Measurements from ENCODE around the gene MYO7B. TPM values are rescaled to one million over a fixed set of nuclear protein-coding genes. Genes with fewer than 3 reads are reported as not detected.

Gene MYO7B
- total RNA-seq, 1 donor from 2014 or later = 0.28 TPM

DNA sequence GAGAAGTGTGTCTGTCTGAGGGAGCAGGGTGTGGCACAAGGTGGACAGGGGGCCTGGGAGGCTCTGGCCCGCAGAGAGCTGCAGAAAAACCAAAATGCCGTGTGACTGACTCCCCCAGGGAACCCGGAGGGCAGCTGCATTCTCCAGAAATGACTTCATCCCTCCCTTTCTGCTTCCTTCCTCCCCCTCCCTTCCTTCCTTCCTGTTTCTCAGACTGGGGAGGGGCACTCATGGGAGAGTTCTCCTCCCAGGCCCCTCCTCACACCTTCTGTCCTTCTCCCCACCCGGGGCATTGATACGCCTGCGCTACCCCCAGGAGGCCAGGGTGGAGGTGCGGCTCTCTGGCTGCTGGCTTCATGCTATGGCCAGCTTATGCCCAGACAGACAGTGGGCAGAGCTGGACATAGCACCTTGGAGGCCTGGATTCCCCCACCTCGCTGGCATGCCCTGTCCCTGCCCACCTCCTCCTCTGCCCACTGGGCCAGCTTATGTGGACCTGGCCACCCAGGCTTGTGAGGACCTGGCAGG lies 102.3 kb downstream of the MYO7B start:
- DNase-seq (ENCODE audit: low read depth, low spot score) = no peak

DNA sequence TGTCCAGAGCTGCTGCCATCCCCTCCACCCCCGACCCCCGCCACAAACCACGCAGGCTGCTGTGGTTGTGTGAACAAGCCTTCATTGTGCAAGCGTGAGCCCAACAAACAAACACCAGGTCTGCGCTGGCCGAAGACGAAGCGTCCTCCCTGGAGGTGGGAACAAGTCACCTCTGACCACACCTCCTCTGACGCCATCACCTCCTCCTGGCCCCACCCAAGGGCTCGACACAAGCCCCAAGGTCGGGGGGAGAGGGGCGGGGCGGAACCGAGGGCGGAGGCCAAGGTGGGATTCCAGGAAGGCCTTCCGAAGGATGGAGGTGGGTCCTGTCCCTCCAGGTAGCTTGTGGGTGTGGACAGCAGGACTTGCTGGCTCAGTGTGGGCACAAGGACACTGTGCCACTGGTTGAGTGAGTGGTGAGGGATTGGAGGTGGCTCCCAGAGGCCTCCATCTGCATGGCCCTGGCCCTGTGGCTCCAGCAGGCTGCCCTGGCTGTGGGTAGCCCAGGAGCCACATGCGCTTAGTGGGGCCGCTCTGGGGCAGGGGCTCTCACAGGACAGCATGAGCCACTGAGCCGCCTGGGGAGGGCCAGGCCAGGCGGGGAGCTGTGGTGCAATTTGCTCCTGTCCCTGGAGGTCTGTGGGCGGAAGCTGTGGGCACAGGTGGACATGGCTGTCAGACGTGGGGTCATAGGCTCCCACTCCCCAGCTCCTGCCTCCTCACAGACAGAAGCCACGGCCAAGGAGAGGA lies 103.1 kb downstream of the MYO7B start:
- Mint-ChIP-seq H3K27ac (ENCODE audit: unreplicated experiment) (peak overlapping the region; percentile 57), H3K9me3 (no peaks in the 10 kb centered on the region), H3K27me3 (ENCODE audit: low read depth) (no peaks in the 10 kb centered on the region), H3K4me3 (no peak overlapping the region), H3K36me3 (ENCODE audit: low read depth) (no peaks in the 10 kb centered on the region), H3K4me1 (peaks cover 18% of the 10 kb centered on the region)
- TF ChIP-seq, protein P1, sequence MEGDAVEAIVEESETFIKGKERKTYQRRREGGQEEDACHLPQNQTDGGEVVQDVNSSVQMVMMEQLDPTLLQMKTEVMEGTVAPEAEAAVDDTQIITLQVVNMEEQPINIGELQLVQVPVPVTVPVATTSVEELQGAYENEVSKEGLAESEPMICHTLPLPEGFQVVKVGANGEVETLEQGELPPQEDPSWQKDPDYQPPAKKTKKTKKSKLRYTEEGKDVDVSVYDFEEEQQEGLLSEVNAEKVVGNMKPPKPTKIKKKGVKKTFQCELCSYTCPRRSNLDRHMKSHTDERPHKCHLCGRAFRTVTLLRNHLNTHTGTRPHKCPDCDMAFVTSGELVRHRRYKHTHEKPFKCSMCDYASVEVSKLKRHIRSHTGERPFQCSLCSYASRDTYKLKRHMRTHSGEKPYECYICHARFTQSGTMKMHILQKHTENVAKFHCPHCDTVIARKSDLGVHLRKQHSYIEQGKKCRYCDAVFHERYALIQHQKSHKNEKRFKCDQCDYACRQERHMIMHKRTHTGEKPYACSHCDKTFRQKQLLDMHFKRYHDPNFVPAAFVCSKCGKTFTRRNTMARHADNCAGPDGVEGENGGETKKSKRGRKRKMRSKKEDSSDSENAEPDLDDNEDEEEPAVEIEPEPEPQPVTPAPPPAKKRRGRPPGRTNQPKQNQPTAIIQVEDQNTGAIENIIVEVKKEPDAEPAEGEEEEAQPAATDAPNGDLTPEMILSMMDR (conservative IDR thresholded peaks at IDR 0.05) = no peak
- no peak for DNase-seq (ENCODE audit: low read depth, low spot score)

More for the DNA sequence above, 102.3 kb downstream of the MYO7B start:
- Mint-ChIP-seq H3K4me3 (no peak overlapping the region), H3K27me3 (ENCODE audit: low read depth) (no peaks in the 10 kb centered on the region), H3K27ac (ENCODE audit: unreplicated experiment) (peak overlapping the region; percentile 19), H3K4me1 (peaks cover 13% of the 10 kb centered on the region), H3K36me3 (ENCODE audit: low read depth) (no peaks in the 10 kb centered on the region), H3K9me3 (no peaks in the 10 kb centered on the region)
- TF ChIP-seq, protein P1 (conservative IDR thresholded peaks at IDR 0.05) = no peak

DNA sequence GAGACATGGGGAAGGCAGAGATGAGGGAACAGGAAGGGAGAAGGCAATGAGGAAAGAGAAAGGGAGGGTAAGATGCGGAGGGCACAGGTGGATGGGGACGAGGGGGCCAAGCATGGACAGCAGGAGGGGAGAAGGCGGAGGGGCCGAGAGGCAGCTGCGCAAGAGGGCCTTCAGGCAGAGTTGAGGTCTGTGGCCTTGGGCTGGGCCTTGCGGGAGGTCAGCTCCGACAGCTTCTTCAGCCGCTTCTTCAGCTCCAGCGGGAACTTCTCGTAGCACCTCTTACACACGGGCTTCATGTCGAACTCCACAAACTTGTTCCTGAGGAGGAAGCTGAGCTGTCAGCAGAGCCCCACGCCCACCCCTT lies 103.6 kb downstream of the MYO7B start:
- H3K27ac Mint-ChIP-seq (ENCODE audit: unreplicated experiment) = peak overlapping the region; percentile 35
- H3K4me1 Mint-ChIP-seq = peaks cover 19% of the 10 kb centered on the region

DNA sequence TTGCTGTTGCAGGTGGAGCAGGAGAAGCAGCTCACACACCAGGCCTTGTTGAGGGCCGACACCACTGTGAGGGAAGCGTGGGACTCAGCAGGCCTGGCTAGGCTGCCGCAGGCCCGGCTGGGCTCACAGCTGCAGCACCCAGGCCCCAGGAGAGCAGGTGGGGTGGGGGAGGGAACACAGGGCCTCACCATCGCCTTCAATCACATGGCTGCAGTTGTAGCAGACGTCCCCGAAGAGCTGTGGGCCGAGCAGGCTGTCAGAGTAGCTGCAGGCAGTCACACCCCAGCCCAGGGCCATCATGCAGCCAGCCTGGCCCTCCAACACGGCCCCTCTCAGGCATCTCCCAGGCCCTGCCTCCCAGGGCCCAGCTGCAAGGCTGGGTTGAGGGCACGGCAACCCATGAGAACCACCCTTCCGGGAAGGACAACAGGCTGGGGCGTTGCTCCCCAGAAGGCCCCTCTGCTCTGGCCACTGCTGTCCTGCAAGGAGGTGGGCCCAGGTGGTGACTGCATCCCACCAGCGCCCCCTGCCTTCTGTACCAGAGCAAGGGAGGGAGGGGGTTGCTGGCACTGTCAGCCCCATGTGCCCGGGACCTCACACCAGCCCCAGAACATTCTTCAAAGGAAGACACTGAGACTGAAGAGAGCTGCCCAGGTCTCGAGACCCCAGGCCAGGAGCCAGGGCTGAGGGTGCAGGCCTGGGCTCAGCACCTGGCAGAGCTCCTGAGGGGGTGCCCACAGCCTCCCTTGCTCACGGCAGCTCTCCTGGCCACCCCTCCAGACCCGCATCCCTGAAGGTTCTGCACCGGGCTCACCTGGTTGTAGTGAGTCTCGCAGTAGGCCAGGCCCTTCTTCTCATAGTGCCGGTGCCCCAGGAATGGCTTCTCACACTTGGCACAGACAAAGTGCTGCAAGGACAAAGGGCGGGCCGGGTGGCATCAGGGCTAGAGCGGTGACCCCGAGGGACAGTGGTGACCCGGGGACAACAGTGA lies 104.9 kb downstream of the MYO7B start:
- H3K36me3 Mint-ChIP-seq (ENCODE audit: low read depth) = no peaks in the 10 kb centered on the region
- no peak overlapping the region for H3K27ac Mint-ChIP-seq (ENCODE audit: unreplicated experiment)
- TF ChIP-seq, protein P1 (conservative IDR thresholded peaks at IDR 0.05) = peak; percentile 21
- no peak overlapping the region for H3K4me3 Mint-ChIP-seq
- no peaks in the 10 kb centered on the region for H3K9me3 Mint-ChIP-seq
- peaks cover 30% of the 10 kb centered on the region for H3K4me1 Mint-ChIP-seq
- DNase-seq (ENCODE audit: low read depth, low spot score) = no peak
- H3K27me3 Mint-ChIP-seq (ENCODE audit: low read depth) = no peaks in the 10 kb centered on the region

More for the DNA sequence above, 103.6 kb downstream of the MYO7B start:
- Mint-ChIP-seq H3K27me3 (ENCODE audit: low read depth) (no peaks in the 10 kb centered on the region), H3K4me3 (no peak overlapping the region), H3K36me3 (ENCODE audit: low read depth) (no peaks in the 10 kb centered on the region), H3K9me3 (no peaks in the 10 kb centered on the region)
- TF ChIP-seq, protein P1 (conservative IDR thresholded peaks at IDR 0.05) = no peak
- DNase-seq (ENCODE audit: low read depth, low spot score) = no peak

DNA sequence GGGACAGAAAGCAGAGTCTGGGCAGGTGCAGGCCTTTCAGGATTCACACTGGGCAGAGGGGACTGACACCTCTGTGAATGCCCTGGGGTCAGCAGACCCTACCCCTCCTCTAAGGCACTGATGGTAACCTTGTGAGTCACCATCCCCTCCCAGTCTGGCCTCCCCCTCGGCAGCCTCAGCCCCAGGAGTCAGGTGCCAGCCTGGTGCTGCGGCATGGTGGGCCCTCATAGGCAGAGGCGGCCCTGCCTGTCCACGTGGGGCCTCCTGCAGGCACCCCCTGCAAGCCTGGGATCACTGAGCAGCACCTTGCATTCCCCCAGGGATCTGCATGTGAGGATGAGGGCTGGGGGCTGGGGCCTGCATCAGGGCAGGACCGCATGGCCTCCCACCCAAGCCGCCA lies 105.7 kb downstream of the MYO7B start:
- H3K27me3 Mint-ChIP-seq (ENCODE audit: low read depth) = no peaks in the 10 kb centered on the region
- no peak for DNase-seq (ENCODE audit: low read depth, low spot score)
- H3K27ac Mint-ChIP-seq (ENCODE audit: unreplicated experiment) = no peak overlapping the region
- H3K4me3 Mint-ChIP-seq = no peak overlapping the region
- no peaks in the 10 kb centered on the region for H3K36me3 Mint-ChIP-seq (ENCODE audit: low read depth)
- H3K9me3 Mint-ChIP-seq = no peaks in the 10 kb centered on the region
- peaks cover 38% of the 10 kb centered on the region for H3K4me1 Mint-ChIP-seq
- TF ChIP-seq, protein P1 (conservative IDR thresholded peaks at IDR 0.05) = no peak
